Transverse colon (tissue), 4 donors: ENCODE measurements around the gene HNRNPR. TPM values are rescaled to one million over a fixed set of nuclear protein-coding genes. Genes with fewer than 3 reads are reported as not detected.

Source experiments
- DNase-seq: peaks from one replicate; pipeline ENCODE4 v3.0.0-alpha.2; 2019
- H3K27ac ChIP-seq, 4 donors: fragments of 200-600 bp; sonication (generic); 2 replicates each; pipeline ENCODE4 v1.5.1; 2016 to 2018; ENCODE audit warnings: inconsistent platforms in 4 of 4
- H3K27me3 ChIP-seq: fragments of 200-600 bp; sonication (generic); 2 replicates; pipeline ENCODE4 v1.5.1; 2017; ENCODE audit warnings: inconsistent platforms
- H3K36me3 ChIP-seq, 4 donors: fragments of 200-600 bp; sonication (generic); 2 replicates each; pipeline ENCODE4 v1.5.1; 2017 to 2019; ENCODE audit warnings: inconsistent platforms in 4 of 4
- H3K4me1 ChIP-seq, 4 donors: fragments of 200-600 bp; sonication (generic); 2 replicates each; pipeline ENCODE4 v1.5.1; 2017 to 2020; ENCODE audit warnings: inconsistent platforms in 4 of 4
- H3K4me3 ChIP-seq, 4 donors: fragments of 200-600 bp; sonication (generic); 1 replicate in 1 of 4; 2 replicates in 3 of 4; pipeline versions ENCODE4 v1.5.1 to v1.6.1; 2017 to 2019; ENCODE audit warnings: inconsistent platforms in 4 of 4
- H3K9me3 ChIP-seq, 2 donors: fragments of 200-600 bp; sonication (generic); 2 replicates each; pipeline ENCODE4 v1.5.1; 2017 to 2019; ENCODE audit warnings: inconsistent platforms in 2 of 2
- CTCF ChIP-seq, 5 experiments: fragments of 200-600 bp in 3 of 5; fragments of 450-650 bp in 2 of 5; sonication (generic) in 3 of 5; IDR thresholded peaks; 1 replicate in 2 of 5; 2 replicates in 3 of 5; pipeline ENCODE4 v1.5.1; 2016 to 2017; ENCODE audit warnings: antibody characterized with exemption in 5 of 5, inconsistent platforms in 3 of 5, mild to moderate bottlenecking in 2 of 5, moderate library complexity in 1 of 5
- EP300 ChIP-seq: sonication (generic); formaldehyde crosslinking; IDR thresholded peaks from one replicate; pipeline ENCODE4 v1.6.1; 2017; ENCODE audit warnings: antibody characterized with exemption, low read depth
- POLR2A ChIP-seq: fragments of 450-650 bp; IDR thresholded peaks from one replicate; pipeline ENCODE4 v1.6.1; 2016; ENCODE audit warnings: antibody characterized with exemption, mild to moderate bottlenecking, moderate library complexity
- POLR2AphosphoS5 ChIP-seq, 3 donors: sonication (generic); formaldehyde crosslinking; IDR thresholded peaks; one replicate each; pipeline ENCODE4 v1.6.1; 2016; ENCODE audit warnings: antibody characterized with exemption in 3 of 3
- WGBS, 2 donors: methylation state at CpG; one replicate each; pipeline ENCODE4 v1.1.5; 2018; ENCODE audit warnings: low coverage in 1 of 2; 5-methylcytosine and 5-hydroxymethylcytosine counted together
- in situ Hi-C, 4 donors: fragments of 200-750 bp; cut with MboI; loops; one replicate each; pipeline versions ENCODE4 v1.15.0 to v1.15.1; 2017; ENCODE audit warnings: low sequenced_read_pairs in 3 of 4, low pct_ligation_motif_present in 1 of 4, low pct_unique_long_range_greater_than_20kb in 1 of 4
- intact Hi-C: fragments of 100-400 bp; cut with DNase I; formaldehyde crosslinking; loops from one replicate; pipeline ENCODE4 v1.15.1; 2023; ENCODE audit warnings: low total_unique reads
- total RNA-seq, 4 donors: library from RNA; depleted of rRNA; stranded (reverse); fragments of >200 nt; gene quantifications; one replicate each; pipeline ENCODE4 v1.1.0, GENCODE V29; 2016

Gene HNRNPR
- total RNA-seq, 4 donors from 2014 or later: 13.5 to 120 (median 60.8) TPM

- in situ Hi-C loops (no loop called here), intact Hi-C loops (no loop called here)
- Histone ChIP-seq H3K36me3 (peaks cover 0 to 15% (median 2%) of the 10 kb centered on the region in 4 donors), H3K27me3 (peaks cover 6% of the 10 kb centered on the region), H3K27ac (no peak overlapping the region), H3K4me3 (no peak overlapping the region), H3K4me1 (peaks cover 0 to 5% (median 2%) of the 10 kb centered on the region in 4 donors), H3K9me3 (no peaks in the 10 kb centered on the region)
- no peak for TF ChIP-seq POLR2AphosphoS5 (IDR thresholded peaks at IDR 0.05)
- no peak for TF ChIP-seq EP300
- no peak for TF ChIP-seq CTCF (IDR thresholded peaks at IDR 0.05)
- no peak for TF ChIP-seq POLR2A
- WGBS, 2 donors: 50 to 78% methylated on average over 1 to 2 of the region's 2 CpGs
- no peak for DNase-seq
Measured at GRCh38 chr1:23278717-23279116, 65.4 kb downstream of the HNRNPR start.

DNA sequence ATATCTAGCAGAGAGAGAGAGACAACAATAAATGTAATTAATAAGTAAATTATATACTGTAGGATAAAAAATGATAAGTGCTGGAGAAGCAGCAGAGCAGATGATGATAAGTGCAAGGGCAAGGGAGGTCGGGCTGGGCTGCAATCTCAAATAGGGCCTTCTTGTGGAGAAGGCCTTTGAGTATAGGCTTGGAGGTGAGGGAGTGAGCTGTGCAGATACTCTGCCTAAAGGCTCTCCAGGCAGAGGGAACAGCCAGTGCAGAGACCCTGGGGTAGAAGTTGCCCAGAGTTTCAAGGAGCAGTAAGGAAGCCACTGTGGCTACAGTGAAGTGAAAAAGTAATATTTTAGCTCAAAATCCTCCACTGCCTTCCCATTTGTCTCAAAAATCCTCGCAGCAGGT lies 67.6 kb downstream of the HNRNPR start:
- H3K27me3 ChIP-seq: peaks cover 12% of the 10 kb centered on the region
- no peak for DNase-seq
- in situ Hi-C loops: no loop called here
- WGBS, 2 donors: 88 to 90% methylated on average over 2 of the region's 2 CpGs
- no peak overlapping the region for H3K27ac ChIP-seq
- no peak for TF ChIP-seq EP300
- TF ChIP-seq CTCF (IDR thresholded peaks at IDR 0.05): no peak
- TF ChIP-seq POLR2AphosphoS5 (IDR thresholded peaks at IDR 0.05): no peak
- no peak for TF ChIP-seq POLR2A
- no peak overlapping the region for H3K4me3 ChIP-seq
- no peaks in the 10 kb centered on the region for H3K4me1 ChIP-seq
- intact Hi-C loops: no loop called here
- peaks cover 0 to 9% (median 0%) of the 10 kb centered on the region in 4 donors for H3K36me3 ChIP-seq
- H3K9me3 ChIP-seq: no peaks in the 10 kb centered on the region

DNA sequence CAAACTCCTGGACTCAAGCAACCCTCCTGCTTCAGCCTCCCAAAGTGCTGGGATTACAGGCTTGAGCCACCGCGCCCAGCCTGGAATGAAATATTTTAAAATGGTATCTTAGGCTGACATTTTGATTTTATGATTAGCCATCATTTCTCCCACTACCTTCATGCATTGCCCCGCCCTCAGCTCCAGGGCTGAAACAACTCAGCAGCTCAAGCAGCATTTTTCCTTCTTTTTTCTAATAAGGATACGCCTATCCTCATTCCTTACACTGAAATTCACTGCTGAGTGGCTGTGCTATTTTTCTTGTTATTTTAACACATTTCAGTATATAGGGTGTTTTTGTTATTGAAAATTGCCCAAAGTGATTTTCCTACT lies 70.0 kb downstream of the HNRNPR start:
- H3K4me3 ChIP-seq: no peak overlapping the region
- in situ Hi-C loops (no loop called here), intact Hi-C loops (no loop called here)
- H3K27me3 ChIP-seq: peaks cover 22% of the 10 kb centered on the region
- H3K4me1 ChIP-seq: no peaks in the 10 kb centered on the region
- H3K27ac ChIP-seq: no peak overlapping the region
- no peaks in the 10 kb centered on the region for H3K9me3 ChIP-seq
- TF ChIP-seq EP300: no peak
- no peak for TF ChIP-seq POLR2AphosphoS5 (IDR thresholded peaks at IDR 0.05)
- TF ChIP-seq POLR2A: no peak
- TF ChIP-seq CTCF (IDR thresholded peaks at IDR 0.05): no peak
- no peak for DNase-seq
- 84 to 94% methylated on average over 4 of the region's 4 CpGs for WGBS, 2 donors
- H3K36me3 ChIP-seq: no peaks in the 10 kb centered on the region

- no peaks in the 10 kb centered on the region for H3K9me3 ChIP-seq
- TF ChIP-seq POLR2AphosphoS5 (IDR thresholded peaks at IDR 0.05) (no peak), EP300 (no peak), POLR2A (no peak), CTCF (IDR thresholded peaks at IDR 0.05) (no peak)
- intact Hi-C loops (no loop called here), in situ Hi-C loops (no loop called here)
- no peaks in the 10 kb centered on the region for H3K36me3 ChIP-seq
- H3K4me1 ChIP-seq: no peaks in the 10 kb centered on the region
- H3K27ac ChIP-seq: no peak overlapping the region
- peaks cover 22% of the 10 kb centered on the region for H3K27me3 ChIP-seq
- DNase-seq: no peak
- WGBS, 2 donors: 74 to 80% methylated on average over 6 to 8 of the region's 8 CpGs
- H3K4me3 ChIP-seq: no peak overlapping the region
Measured at GRCh38 chr1:23273450-23274133, 70.5 kb downstream of the HNRNPR start.
